GM19240 (cell line): ENCODE measurements around the gene EXOC3L2.
"Not testable (repeated sequence)": the region's sequence is repeated elsewhere in the genome, so short reads cannot be mapped to it uniquely, and the experiment has no call there.

Experiments used
- DNase-seq: peaks from one replicate; pipeline ENCODE4 v3.0.0; 2011; ENCODE audit warnings: low spot score; ENCODE audit not compliant: insufficient read length

EXOC3L2 gene

GRCh38 chr19:45256836-45257235 is 11.6 kb upstream of the EXOC3L2 start:
- DNase-seq: no peak

- no peak for DNase-seq
These were observed 10.5 kb upstream of the EXOC3L2 start for GRCh38 chr19:45255611-45256157.

- no peak for DNase-seq
These were observed 8.9 kb upstream of the EXOC3L2 start for GRCh38 chr19:45254044-45254531.

GRCh38 chr19:45253396-45254027 is 8.3 kb upstream of the EXOC3L2 start:
- no peak for DNase-seq

GRCh38 chr19:45251452-45252354 is 6.5 kb upstream of the EXOC3L2 start:
- DNase-seq: peak; percentile 32

GRCh38 chr19:45250832-45251451 is 5.7 kb upstream of the EXOC3L2 start, which contains the start of gene MARK4:
Gene MARK4 (plus strand): TSS chr19:45251271. CDS start chr19:45251589, 318 bp downstream.
- DNase-seq: peak; percentile 89

GRCh38 chr19:45250216-45250831 is 5.1 kb upstream of the EXOC3L2 start:
- no peak for DNase-seq

- no peak for DNase-seq
These were observed 4.2 kb upstream of the EXOC3L2 start for GRCh38 chr19:45249261-45250033.

GRCh38 chr19:45247136-45247535 is 1.9 kb upstream of the EXOC3L2 start:
- DNase-seq: no peak

GRCh38 chr19:45245826-45246225 is 619 bp upstream of the EXOC3L2 start:
- no peak for DNase-seq

GRCh38 chr19:45244133-45244794 is 943 bp downstream of the EXOC3L2 start:
- no peak for DNase-seq

GRCh38 chr19:45243144-45243732 is 2.0 kb downstream of the EXOC3L2 start:
- DNase-seq: no peak

GRCh38 chr19:45238556-45238955 is 6.7 kb downstream of the EXOC3L2 start:
- DNase-seq: no peak

- no peak for DNase-seq
These were observed 9.7 kb downstream of the EXOC3L2 start for GRCh38 chr19:45235485-45235884.

- no peak for DNase-seq
These were observed 10.9 kb downstream of the EXOC3L2 start for GRCh38 chr19:45234089-45234869.

GRCh38 chr19:45231891-45232290 is 13.3 kb downstream of the EXOC3L2 start:
- DNase-seq: no peak

- not testable (repeated sequence) for DNase-seq
These were observed 16.2 kb downstream of the EXOC3L2 start for GRCh38 chr19:45229056-45229455.

GRCh38 chr19:45224645-45225044 is 20.6 kb downstream of the EXOC3L2 start:
- DNase-seq: no peak

- DNase-seq: no peak
These were observed 21.3 kb downstream of the EXOC3L2 start for GRCh38 chr19:45223879-45224278.
